ENCODE measurements around the gene KCNH3. TPM values are rescaled to one million over a fixed set of nuclear protein-coding genes. Genes with fewer than 3 reads are reported as not detected.

The KCNH3 gene
- polyA plus RNA-seq, 1 donor from 2014 or later, result 0.63 TPM

- TF ChIP-seq, protein P1, sequence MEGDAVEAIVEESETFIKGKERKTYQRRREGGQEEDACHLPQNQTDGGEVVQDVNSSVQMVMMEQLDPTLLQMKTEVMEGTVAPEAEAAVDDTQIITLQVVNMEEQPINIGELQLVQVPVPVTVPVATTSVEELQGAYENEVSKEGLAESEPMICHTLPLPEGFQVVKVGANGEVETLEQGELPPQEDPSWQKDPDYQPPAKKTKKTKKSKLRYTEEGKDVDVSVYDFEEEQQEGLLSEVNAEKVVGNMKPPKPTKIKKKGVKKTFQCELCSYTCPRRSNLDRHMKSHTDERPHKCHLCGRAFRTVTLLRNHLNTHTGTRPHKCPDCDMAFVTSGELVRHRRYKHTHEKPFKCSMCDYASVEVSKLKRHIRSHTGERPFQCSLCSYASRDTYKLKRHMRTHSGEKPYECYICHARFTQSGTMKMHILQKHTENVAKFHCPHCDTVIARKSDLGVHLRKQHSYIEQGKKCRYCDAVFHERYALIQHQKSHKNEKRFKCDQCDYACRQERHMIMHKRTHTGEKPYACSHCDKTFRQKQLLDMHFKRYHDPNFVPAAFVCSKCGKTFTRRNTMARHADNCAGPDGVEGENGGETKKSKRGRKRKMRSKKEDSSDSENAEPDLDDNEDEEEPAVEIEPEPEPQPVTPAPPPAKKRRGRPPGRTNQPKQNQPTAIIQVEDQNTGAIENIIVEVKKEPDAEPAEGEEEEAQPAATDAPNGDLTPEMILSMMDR (IDR thresholded peaks at IDR 0.05; ENCODE audit: poor library complexity, severe bottlenecking), result no peak
- TF ChIP-seq MXI1 (conservative IDR thresholded peaks at IDR 0.05; ENCODE audit: poor library complexity, severe bottlenecking) (no peak), EZH2 (IDR thresholded peaks at IDR 0.05; ENCODE audit: borderline replicate concordance, insufficient read depth, low read length, poor library complexity, severe bottlenecking) (no peak), POLR2AphosphoS5 (IDR thresholded peaks at IDR 0.05) (no peak), RAD21 (conservative IDR thresholded peaks at IDR 0.05) (no peak), TAF1 (IDR thresholded peaks at IDR 0.05; ENCODE audit: low read depth) (no peak), EP300 (conservative IDR thresholded peaks at IDR 0.05; ENCODE audit: poor library complexity, severe bottlenecking) (no peak), SMC3 (conservative IDR thresholded peaks at IDR 0.05; ENCODE audit: poor library complexity) (no peak)
- TF ChIP-seq, protein P2, sequence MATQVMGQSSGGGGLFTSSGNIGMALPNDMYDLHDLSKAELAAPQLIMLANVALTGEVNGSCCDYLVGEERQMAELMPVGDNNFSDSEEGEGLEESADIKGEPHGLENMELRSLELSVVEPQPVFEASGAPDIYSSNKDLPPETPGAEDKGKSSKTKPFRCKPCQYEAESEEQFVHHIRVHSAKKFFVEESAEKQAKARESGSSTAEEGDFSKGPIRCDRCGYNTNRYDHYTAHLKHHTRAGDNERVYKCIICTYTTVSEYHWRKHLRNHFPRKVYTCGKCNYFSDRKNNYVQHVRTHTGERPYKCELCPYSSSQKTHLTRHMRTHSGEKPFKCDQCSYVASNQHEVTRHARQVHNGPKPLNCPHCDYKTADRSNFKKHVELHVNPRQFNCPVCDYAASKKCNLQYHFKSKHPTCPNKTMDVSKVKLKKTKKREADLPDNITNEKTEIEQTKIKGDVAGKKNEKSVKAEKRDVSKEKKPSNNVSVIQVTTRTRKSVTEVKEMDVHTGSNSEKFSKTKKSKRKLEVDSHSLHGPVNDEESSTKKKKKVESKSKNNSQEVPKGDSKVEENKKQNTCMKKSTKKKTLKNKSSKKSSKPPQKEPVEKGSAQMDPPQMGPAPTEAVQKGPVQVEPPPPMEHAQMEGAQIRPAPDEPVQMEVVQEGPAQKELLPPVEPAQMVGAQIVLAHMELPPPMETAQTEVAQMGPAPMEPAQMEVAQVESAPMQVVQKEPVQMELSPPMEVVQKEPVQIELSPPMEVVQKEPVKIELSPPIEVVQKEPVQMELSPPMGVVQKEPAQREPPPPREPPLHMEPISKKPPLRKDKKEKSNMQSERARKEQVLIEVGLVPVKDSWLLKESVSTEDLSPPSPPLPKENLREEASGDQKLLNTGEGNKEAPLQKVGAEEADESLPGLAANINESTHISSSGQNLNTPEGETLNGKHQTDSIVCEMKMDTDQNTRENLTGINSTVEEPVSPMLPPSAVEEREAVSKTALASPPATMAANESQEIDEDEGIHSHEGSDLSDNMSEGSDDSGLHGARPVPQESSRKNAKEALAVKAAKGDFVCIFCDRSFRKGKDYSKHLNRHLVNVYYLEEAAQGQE (IDR thresholded peaks at IDR 0.05; ENCODE audit: borderline replicate concordance), result no peak
- Histone ChIP-seq H4K20me1 (ENCODE audit: insufficient read depth) (no peaks in the 10 kb centered on the region), H2AFZ (ENCODE audit: low read depth, low read length) (no peak overlapping the region), H3K36me3 (ENCODE audit: insufficient read depth, low read length) (no peaks in the 10 kb centered on the region), H3K4me2 (ENCODE audit: low read length) (no peak overlapping the region), H3K27ac (ENCODE audit: low read length) (no peak overlapping the region), H3K27me3 (ENCODE audit: insufficient read depth, low read depth, low read length) (no peaks in the 10 kb centered on the region), H3K79me2 (replicated peaks; ENCODE audit: insufficient read depth, low read length) (no peaks in the 10 kb centered on the region), H3K9ac (ENCODE audit: low read length) (no peak overlapping the region), H3F3A (ENCODE audit: insufficient read depth, low read length, poor library complexity, severe bottlenecking) (no peaks in the 10 kb centered on the region), H3K4me3 (ENCODE audit: low read length) (no peak overlapping the region), H3K9me3 (ENCODE audit: low read length) (no peaks in the 10 kb centered on the region), H3K9me2 (ENCODE audit: insufficient read depth, low read length) (no peaks in the 10 kb centered on the region)
Observed at GRCh38 chr12:49588281-49588680, 49.5 kb downstream of the KCNH3 start.

DNA sequence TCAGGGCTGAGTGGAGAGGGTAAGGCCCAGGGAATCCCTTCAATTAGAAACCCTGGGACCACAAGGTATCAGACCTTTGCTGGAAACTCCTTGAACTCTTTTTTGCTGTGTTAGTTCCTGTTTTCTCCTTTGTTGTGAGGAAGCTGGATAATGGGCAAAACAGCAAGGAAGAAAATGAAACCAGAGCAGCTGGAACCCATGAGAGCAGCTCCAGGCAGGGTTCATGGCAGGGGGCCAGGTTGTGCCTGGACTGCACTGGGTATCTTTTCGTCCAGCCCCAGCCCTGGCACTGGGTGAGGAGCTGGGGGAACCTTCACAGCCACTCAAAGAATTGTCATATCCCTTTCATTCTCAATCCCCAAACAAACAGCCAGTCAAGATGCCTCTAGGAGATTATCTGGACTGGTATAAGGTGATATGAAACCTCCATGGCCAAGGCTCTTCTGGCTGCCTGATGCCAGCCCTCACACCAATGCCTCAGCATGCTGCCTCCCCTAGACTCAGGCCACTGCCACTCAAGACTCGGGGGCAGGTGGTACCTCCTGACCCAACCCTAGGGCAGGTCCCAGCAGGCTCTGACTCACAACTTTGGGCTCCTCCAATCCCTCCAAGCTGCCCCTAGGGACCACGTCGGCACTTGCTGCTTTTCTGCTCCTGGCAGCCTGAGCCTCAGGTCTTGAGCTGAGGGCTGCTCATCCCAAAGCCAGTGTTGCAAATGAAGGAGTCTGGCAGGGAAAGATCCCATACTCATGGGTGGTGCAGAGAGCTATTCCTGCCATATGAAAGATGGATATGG lies 50.1 kb downstream of the KCNH3 start:
- H3K36me3 ChIP-seq (ENCODE audit: insufficient read depth, low read length), result no peaks in the 10 kb centered on the region
- H3K27ac ChIP-seq (ENCODE audit: low read length), result no peak overlapping the region
- no peaks in the 10 kb centered on the region for H3F3A ChIP-seq (ENCODE audit: insufficient read depth, low read length, poor library complexity, severe bottlenecking)
- no peak overlapping the region for H3K9ac ChIP-seq (ENCODE audit: low read length)
- H3K4me2 ChIP-seq (ENCODE audit: low read length), result no peak overlapping the region
- no peaks in the 10 kb centered on the region for H4K20me1 ChIP-seq (ENCODE audit: insufficient read depth)
- no peaks in the 10 kb centered on the region for H3K9me2 ChIP-seq (ENCODE audit: insufficient read depth, low read length)
- no peaks in the 10 kb centered on the region for H3K79me2 ChIP-seq (replicated peaks; ENCODE audit: insufficient read depth, low read length)
- TF ChIP-seq EZH2 (IDR thresholded peaks at IDR 0.05; ENCODE audit: borderline replicate concordance, insufficient read depth, low read length, poor library complexity, severe bottlenecking), result no peak
- no peak for TF ChIP-seq SMC3 (conservative IDR thresholded peaks at IDR 0.05; ENCODE audit: poor library complexity)
- no peak for TF ChIP-seq POLR2AphosphoS5 (IDR thresholded peaks at IDR 0.05)
- no peak for TF ChIP-seq RAD21 (conservative IDR thresholded peaks at IDR 0.05)
- TF ChIP-seq, protein P1 (IDR thresholded peaks at IDR 0.05; ENCODE audit: poor library complexity, severe bottlenecking), result no peak
- TF ChIP-seq TAF1 (IDR thresholded peaks at IDR 0.05; ENCODE audit: low read depth), result no peak
- no peak for TF ChIP-seq MXI1 (conservative IDR thresholded peaks at IDR 0.05; ENCODE audit: poor library complexity, severe bottlenecking)
- TF ChIP-seq, protein P2 (IDR thresholded peaks at IDR 0.05; ENCODE audit: borderline replicate concordance), result no peak
- TF ChIP-seq EP300 (conservative IDR thresholded peaks at IDR 0.05; ENCODE audit: poor library complexity, severe bottlenecking), result no peak
- no peaks in the 10 kb centered on the region for H3K9me3 ChIP-seq (ENCODE audit: low read length)
- H2AFZ ChIP-seq (ENCODE audit: low read depth, low read length), result no peak overlapping the region
- no peaks in the 10 kb centered on the region for H3K27me3 ChIP-seq (ENCODE audit: insufficient read depth, low read depth, low read length)
- no peak overlapping the region for H3K4me3 ChIP-seq (ENCODE audit: low read length)
